GM18519 (cell line): Measurements from ENCODE around the gene PCNX3.

ENCODE experiments used
- ATAC-seq: cut with Tn5 transposase; IDR thresholded peaks from one replicate; pipeline ENCODE4 v1.9.1; 2021; ENCODE audit warnings: mild to moderate bottlenecking, moderate library complexity; ENCODE audit not compliant: unreplicated experiment, low FRiP score

The PCNX3 gene

GRCh38 chr11:65580031-65580692, 35.4 kb upstream of the PCNX3 start:
- no peak for ATAC-seq

- ATAC-seq: no peak
These were observed 34.8 kb upstream of the PCNX3 start for GRCh38 chr11:65580756-65581155.

DNA sequence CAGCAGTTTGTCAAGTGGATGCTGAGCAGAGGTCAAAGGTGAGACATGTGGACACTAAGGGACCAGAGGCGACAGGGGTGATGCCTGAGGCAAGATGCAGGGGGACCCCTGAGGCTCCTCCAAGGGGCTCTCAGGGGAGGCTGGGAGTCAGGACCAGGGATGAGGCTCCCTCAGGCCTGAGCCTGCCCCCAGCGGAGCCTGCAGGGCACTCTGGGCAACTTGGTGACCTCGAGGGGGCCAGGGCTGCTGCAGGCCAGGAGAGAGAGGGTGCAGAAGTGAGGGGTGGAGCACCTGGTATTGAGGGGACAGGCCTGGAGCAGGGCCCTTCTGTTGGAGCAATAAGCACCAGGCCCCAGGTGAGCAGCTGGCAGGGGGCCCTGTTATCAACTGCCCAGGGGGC, 33.6 kb upstream of the PCNX3 start:
- no peak for ATAC-seq

DNA sequence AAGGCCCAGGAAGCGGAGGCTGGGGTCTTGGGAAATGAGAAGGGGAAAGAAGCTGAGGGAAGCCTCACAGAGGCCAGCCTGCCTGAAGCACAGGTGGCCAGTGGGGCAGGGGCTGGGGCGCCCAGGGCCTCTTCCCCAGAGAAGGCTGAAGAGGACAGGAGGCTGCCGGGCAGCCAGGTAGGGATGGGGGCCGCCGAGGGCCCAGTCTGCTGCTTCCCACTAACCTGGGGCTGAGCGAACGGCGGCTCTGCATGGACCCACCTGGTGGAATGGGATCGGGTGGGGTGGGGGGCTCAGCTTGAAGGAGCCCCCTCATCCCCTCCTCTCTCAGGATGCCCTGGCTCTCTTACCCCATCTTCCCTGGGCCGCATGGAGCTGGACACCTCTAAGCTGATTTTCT, 32.0 kb upstream of the PCNX3 start:
- no peak for ATAC-seq

GRCh38 chr11:65584106-65584505, 31.5 kb upstream of the PCNX3 start:
- no peak for ATAC-seq

- no peak for ATAC-seq
These were observed 30.8 kb upstream of the PCNX3 start for GRCh38 chr11:65584723-65585171.

GRCh38 chr11:65585396-65586246, 30.0 kb upstream of the PCNX3 start:
- no peak for ATAC-seq

GRCh38 chr11:65586247-65586630, 29.3 kb upstream of the PCNX3 start:
- ATAC-seq: no peak

DNA sequence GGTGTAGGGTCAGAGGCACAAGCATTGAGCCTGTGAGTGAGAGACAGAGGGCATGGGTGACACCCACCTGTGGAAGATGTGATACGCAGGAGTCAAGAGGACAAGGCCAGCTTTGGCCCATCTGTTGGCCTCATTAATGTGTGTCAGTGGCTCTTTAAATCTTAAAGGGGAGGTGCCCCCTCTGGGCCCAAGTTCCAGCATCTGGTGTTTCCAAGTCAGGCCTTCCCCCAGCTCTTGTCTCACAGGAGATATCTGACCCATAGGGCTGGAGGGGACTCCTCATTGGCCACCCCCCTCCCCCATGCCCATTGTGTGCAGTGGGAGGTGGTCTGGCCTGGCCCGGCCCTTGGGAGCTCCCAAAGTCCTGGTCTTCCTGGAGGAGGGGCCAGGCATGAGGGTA, 28.9 kb upstream of the PCNX3 start:
- ATAC-seq: no peak

- ATAC-seq: no peak
These were observed 27.1 kb upstream of the PCNX3 start for GRCh38 chr11:65588199-65589054.

GRCh38 chr11:65589444-65590239, 25.9 kb upstream of the PCNX3 start:
- ATAC-seq: no peak

GRCh38 chr11:65590240-65590738, 25.3 kb upstream of the PCNX3 start:
- ATAC-seq: no peak

- no peak for ATAC-seq
These were observed 23.4 kb upstream of the PCNX3 start for GRCh38 chr11:65591939-65592857.

- ATAC-seq: no peak
These were observed 22.6 kb upstream of the PCNX3 start for GRCh38 chr11:65592858-65593517.

DNA sequence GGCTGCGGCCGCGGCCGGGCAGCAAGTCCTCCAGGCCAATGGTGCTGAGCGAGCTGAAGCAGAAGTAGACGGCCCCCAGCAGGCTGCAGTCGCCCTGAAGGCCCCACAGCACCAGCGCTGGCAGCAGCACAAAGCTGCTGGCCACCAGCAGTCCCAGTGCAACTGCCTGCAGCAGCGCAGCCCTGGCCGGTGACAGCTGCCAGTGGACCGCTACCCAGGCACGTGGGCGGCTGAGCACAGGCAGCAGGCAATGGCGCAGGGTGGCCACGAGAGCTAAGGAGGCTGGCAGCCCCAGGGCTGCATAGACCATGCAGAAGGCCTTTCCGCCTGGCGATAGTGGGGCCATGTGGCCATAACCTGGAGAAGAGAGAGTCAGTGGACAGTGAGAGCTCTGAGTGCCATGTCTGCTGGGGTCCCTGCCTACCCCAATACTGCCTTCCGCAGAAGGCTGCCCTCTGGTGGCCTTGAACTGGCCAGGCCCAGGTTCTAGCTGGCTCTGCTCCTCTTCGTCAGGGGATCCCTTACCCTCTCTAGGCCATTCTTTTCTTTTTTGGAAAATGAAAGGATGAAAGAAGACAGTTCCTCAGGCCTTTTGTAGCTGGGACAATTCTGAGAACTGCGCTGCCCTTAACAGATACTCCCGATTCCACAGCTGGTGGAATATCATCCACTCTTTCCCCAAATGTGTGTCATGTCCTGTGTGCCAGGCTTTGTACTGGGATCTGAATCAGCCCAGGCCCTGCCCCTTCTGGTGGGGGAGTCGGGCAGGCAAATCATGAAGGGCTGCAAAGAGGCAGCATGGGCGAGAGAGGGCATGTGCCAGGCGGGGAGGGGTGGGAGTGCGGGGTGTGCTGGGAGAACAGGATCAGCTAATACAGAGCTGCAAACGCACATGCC, 21.8 kb upstream of the PCNX3 start:
- no peak for ATAC-seq

GRCh38 chr11:65595131-65595530, 20.4 kb upstream of the PCNX3 start:
- ATAC-seq: no peak

GRCh38 chr11:65595543-65596281, 19.9 kb upstream of the PCNX3 start, which contains the start of gene KCNK7:
TSS of gene KCNK7 (minus strand) at chr11:65595800. CDS start at chr11:65595772, 28 bp downstream.
- ATAC-seq: no peak
